Neural progenitor cell (in vitro differentiated cells): Measurements from ENCODE around the gene PROSER3. TPM values are rescaled to one million over a fixed set of nuclear protein-coding genes. Genes with fewer than 3 reads are reported as not detected.

Source experiments
- DNase-seq: peaks from one replicate; pipeline ENCODE4 v3.0.0-alpha.2; 2016; ENCODE audit warnings: low spot score
- H2AFZ ChIP-seq: fragments of 200-600 bp; sonication (generic); replicated peaks from 2 replicates; pipeline ENCODE4 v1.6.1; 2016; ENCODE audit warnings: antibody characterized with exemption
- H3F3A ChIP-seq: fragments of 200-600 bp; sonication (generic); 2 replicates; pipeline ENCODE4 v1.6.1; 2016; ENCODE audit warnings: antibody characterized with exemption, low read depth
- H3K27ac ChIP-seq: fragments of 200-600 bp; sonication (generic); 2 replicates; pipeline ENCODE4 v1.5.1; 2016; ENCODE audit warnings: mild to moderate bottlenecking
- H3K27me3 ChIP-seq: fragments of 200-600 bp; sonication (generic); 2 replicates; pipeline ENCODE4 v1.6.1; 2016; ENCODE audit warnings: mild to moderate bottlenecking, moderate library complexity
- H3K36me3 ChIP-seq: fragments of 200-600 bp; sonication (generic); 2 replicates; pipeline ENCODE4 v1.5.1; 2016
- H3K4me1 ChIP-seq: fragments of 200-600 bp; sonication (generic); 2 replicates; pipeline ENCODE4 v1.6.1; 2016; ENCODE audit warnings: mixed run types
- H3K4me2 ChIP-seq: fragments of 200-600 bp; sonication (generic); 2 replicates; pipeline ENCODE4 v1.6.1; 2016
- H3K4me3 ChIP-seq: fragments of 200-600 bp; sonication (generic); 2 replicates; pipeline ENCODE4 v1.5.1; 2016
- H3K79me2 ChIP-seq: fragments of 200-600 bp; sonication (generic); 2 replicates; pipeline ENCODE4 v1.6.1; 2016; ENCODE audit warnings: low read depth
- H3K9ac ChIP-seq: fragments of 200-600 bp; sonication (generic); 2 replicates; pipeline ENCODE4 v1.6.1; 2016
- H3K9me3 ChIP-seq: fragments of 200-600 bp; sonication (generic); 2 replicates; pipeline ENCODE4 v1.5.1; 2016; ENCODE audit warnings: low read depth
- H4K20me1 ChIP-seq: fragments of 200-600 bp; sonication (generic); 2 replicates; pipeline ENCODE4 v1.6.1; 2016; ENCODE audit warnings: low read depth
- H3K27ac Mint-ChIP-seq: 3 replicates; pipeline ENCODE4 v1.8.0; 2021; ENCODE audit warnings: mixed read lengths
- H3K27me3 Mint-ChIP-seq: 2 replicates; pipeline ENCODE4 v1.8.0; 2022; ENCODE audit warnings: low read depth, mild to moderate bottlenecking, inconsistent platforms, moderate library complexity, mixed read lengths; ENCODE audit not compliant: insufficient read depth
- H3K36me3 Mint-ChIP-seq: 3 replicates; pipeline ENCODE4 v1.8.0; 2021; ENCODE audit warnings: mixed read lengths
- H3K4me1 Mint-ChIP-seq: 3 replicates; pipeline ENCODE4 v1.8.0; 2021; ENCODE audit warnings: mixed read lengths
- H3K4me3 Mint-ChIP-seq: 3 replicates; pipeline ENCODE4 v1.8.0; 2021; ENCODE audit warnings: mild to moderate bottlenecking, moderate library complexity, mixed read lengths
- H3K9me3 Mint-ChIP-seq: 3 replicates; pipeline ENCODE4 v1.8.0; 2020; ENCODE audit warnings: mixed read lengths
- EZH2 ChIP-seq: fragments of 200-600 bp; sonication (generic); IDR thresholded peaks from 2 replicates; pipeline ENCODE4 v1.6.1; 2017; ENCODE audit warnings: antibody characterized with exemption, mild to moderate bottlenecking, moderate library complexity
- EZH2phosphoT487 ChIP-seq: fragments of 200-600 bp; sonication (generic); IDR thresholded peaks from 2 replicates; pipeline ENCODE4 v1.6.1; 2017; ENCODE audit warnings: antibody characterized with exemption
- total RNA-seq: library from RNA; depleted of rRNA; stranded (reverse); fragments of >200 nt; gene quantifications from 2 replicates; pipeline ENCODE4 v1.2.3, GENCODE V29; 2015; ENCODE audit warnings: low replicate concordance
- TF ChIP-seq, protein P1 (sequence below): fragments of 200-600 bp; sonication (generic); IDR thresholded peaks from 2 replicates; pipeline ENCODE4 v1.5.1; 2017; ENCODE audit warnings: antibody characterized with exemption, mild to moderate bottlenecking

Gene PROSER3
- 7.1 and 13.4 TPM in 2 replicates for total RNA-seq

DNA sequence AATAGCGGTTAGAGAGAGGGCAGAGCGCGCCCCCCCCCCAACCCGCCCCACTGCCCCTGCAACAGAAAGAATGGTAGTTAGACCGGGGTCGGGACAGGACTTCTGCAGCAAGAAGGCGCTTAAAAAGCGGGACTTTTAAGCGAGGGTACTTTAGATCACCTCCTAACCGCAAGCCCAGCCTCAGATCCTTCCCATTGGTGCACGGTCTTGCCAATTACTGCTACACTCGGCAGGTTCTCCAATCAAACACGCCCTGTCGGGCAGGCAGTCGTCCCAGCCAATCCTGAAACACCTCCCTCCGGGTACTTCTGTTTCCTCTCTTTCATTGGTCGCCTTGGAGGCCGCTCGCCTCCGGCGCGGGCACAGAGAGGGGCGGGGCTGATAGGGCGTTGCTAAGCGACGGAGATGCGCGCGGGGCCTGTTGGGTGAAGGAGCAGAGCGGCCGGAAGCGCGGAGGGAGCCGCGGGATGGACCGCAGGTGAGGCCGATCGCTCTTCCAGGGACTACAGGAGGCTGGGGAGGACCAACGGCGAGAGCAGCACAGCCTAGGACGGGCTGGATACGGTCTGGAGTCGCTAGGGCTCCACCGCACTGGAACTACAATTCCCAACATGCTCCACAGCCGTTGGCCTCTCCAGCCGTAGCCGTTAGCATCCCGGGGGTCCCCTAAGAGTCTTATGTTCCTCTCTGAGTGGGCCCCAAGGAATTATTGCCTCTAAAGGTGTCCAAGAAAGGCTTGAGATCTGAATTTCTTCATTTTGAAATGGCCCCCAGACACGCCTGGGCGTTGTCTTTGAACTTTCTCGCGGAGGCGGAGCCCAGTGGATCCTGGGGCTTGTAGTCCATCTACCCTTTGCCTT is at the start of gene PROSER3:
PROSER3 (plus strand) TSS at position 428 of the 860 bp plus-strand sequence; CDS start at position 468, 40 bp downstream.
- H3K4me2 ChIP-seq, result peak within 1 kb of the TSS; percentile 93
- H3K4me1 ChIP-seq, result peaks cover 6% of the 10 kb centered on the region
- Mint-ChIP-seq H3K27me3 (peaks cover 9% of the 10 kb centered on the region), H3K36me3 (peaks cover 11% of the 10 kb centered on the region), H3K4me1 (peaks cover 26% of the 10 kb centered on the region), H3K4me3 (peak within 1 kb of the TSS; percentile 99), H3K9me3 (no peaks in the 10 kb centered on the region), H3K27ac (peak within 1 kb of the TSS; percentile 98)
- TF ChIP-seq EZH2phosphoT487 (no peak), EZH2 (no peak)
- TF ChIP-seq, protein P1, sequence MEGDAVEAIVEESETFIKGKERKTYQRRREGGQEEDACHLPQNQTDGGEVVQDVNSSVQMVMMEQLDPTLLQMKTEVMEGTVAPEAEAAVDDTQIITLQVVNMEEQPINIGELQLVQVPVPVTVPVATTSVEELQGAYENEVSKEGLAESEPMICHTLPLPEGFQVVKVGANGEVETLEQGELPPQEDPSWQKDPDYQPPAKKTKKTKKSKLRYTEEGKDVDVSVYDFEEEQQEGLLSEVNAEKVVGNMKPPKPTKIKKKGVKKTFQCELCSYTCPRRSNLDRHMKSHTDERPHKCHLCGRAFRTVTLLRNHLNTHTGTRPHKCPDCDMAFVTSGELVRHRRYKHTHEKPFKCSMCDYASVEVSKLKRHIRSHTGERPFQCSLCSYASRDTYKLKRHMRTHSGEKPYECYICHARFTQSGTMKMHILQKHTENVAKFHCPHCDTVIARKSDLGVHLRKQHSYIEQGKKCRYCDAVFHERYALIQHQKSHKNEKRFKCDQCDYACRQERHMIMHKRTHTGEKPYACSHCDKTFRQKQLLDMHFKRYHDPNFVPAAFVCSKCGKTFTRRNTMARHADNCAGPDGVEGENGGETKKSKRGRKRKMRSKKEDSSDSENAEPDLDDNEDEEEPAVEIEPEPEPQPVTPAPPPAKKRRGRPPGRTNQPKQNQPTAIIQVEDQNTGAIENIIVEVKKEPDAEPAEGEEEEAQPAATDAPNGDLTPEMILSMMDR, result no peak
- H3K9ac ChIP-seq, result peak within 1 kb of the TSS; percentile 25
- peak; percentile 99 for DNase-seq
- no peak within 1 kb of the TSS for H3K27ac ChIP-seq
- peak within 1 kb of the TSS; percentile 81 for H2AFZ ChIP-seq
- H3K4me3 ChIP-seq, result peak within 1 kb of the TSS; percentile 89
- peaks cover 19% of the 10 kb centered on the region for H4K20me1 ChIP-seq
- peaks cover 27% of the 10 kb centered on the region for H3K27me3 ChIP-seq
- H3F3A ChIP-seq, result peaks cover 13% of the 10 kb centered on the region
- no peaks in the 10 kb centered on the region for H3K9me3 ChIP-seq
- H3K79me2 ChIP-seq, result peaks cover 16% of the 10 kb centered on the region
- H3K36me3 ChIP-seq, result no peaks in the 10 kb centered on the region

DNA sequence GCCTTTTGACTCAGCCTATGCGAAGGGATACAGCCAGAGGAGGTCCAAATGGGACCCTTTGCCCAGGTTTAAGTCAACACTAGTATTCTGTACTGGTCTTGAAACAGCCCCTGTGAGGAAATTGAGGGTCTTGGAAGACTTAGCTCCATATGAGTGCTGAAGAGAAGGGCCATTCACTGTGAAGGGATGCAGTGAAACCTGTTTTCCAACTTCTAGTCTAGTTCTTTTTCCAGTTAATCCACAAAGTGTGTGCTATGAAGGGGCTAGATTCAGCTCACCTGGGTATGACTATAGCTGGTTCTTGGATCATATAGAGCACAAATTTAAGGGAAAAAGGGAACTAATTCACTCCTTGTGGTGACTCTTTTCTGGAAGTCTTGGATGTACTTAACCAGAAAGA is 49.6 kb upstream of the PROSER3 start:
- H3K4me2 ChIP-seq, result no peak overlapping the region
- H3K79me2 ChIP-seq, result no peaks in the 10 kb centered on the region
- TF ChIP-seq EZH2phosphoT487 (no peak), EZH2 (no peak)
- TF ChIP-seq, protein P1, result no peak
- H3K9me3 ChIP-seq, result no peaks in the 10 kb centered on the region
- peaks cover 22% of the 10 kb centered on the region for H3K27me3 ChIP-seq
- H2AFZ ChIP-seq, result no peak overlapping the region
- no peak for DNase-seq
- H3K36me3 Mint-ChIP-seq, result no peaks in the 10 kb centered on the region
- H3K27ac ChIP-seq, result no peak overlapping the region
- no peaks in the 10 kb centered on the region for H3K36me3 ChIP-seq
- H3K4me3 ChIP-seq, result no peak overlapping the region
- no peaks in the 10 kb centered on the region for H3F3A ChIP-seq
- no peak overlapping the region for H3K9ac ChIP-seq
- no peaks in the 10 kb centered on the region for H3K9me3 Mint-ChIP-seq
- no peak overlapping the region for H3K27ac Mint-ChIP-seq
- H4K20me1 ChIP-seq, result no peaks in the 10 kb centered on the region
- H3K4me3 Mint-ChIP-seq, result no peak overlapping the region
- H3K4me1 ChIP-seq, result no peaks in the 10 kb centered on the region
- peaks cover 7% of the 10 kb centered on the region for H3K27me3 Mint-ChIP-seq
- peaks cover 8% of the 10 kb centered on the region for H3K4me1 Mint-ChIP-seq

DNA sequence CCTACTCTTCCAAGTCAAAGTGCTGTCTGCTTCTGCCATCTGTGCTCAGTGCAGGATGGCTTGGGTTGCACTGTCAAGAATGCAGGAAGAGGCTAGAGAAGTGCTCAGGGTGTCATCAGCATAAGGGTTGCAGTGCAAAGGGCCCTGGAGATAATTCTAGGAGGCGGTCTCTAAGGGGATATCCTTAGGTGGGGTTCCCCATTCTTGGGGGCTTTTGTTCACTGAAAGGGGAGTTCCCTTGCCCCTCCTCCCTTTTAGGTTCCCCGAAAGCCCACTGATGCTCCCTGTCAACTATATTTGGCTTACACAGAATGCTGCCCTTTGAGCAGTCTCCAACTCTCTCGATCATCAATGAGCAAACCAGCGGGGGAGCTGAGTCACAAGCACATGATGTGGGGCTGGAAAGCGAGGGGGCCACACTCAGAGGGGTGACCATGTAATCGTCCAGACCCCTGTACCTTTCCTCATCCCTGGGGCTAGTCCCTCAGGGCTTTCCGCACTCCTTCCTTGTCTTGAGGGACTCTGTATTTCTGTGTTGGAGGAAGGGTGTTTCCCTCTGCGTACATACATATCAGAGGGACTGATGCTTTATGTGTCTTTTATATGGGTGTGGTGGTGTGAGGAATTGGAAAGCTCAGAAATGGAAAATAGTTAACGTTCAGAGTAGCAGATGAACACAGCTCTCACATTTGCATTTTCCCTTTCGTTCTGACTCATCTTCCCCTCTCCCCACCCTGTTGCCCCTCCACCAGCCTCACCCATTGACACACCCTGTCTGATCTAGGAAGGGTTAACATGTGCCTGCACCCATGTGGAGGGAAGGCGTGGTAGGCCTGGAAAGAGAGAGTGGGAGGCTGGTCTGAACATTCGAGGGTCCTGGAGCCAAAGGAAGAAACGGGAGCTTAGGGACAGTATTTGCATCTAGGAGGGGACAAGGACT is 46.9 kb upstream of the PROSER3 start:
- H3K9me3 Mint-ChIP-seq, result no peaks in the 10 kb centered on the region
- no peak overlapping the region for H3K4me3 Mint-ChIP-seq
- H3K4me1 Mint-ChIP-seq, result peaks cover 29% of the 10 kb centered on the region
- no peak for TF ChIP-seq EZH2
- TF ChIP-seq, protein P1, result no peak
- no peak for TF ChIP-seq EZH2phosphoT487
- peaks cover 15% of the 10 kb centered on the region for H3K27me3 Mint-ChIP-seq
- H3K79me2 ChIP-seq, result no peaks in the 10 kb centered on the region
- H3K36me3 Mint-ChIP-seq, result peaks cover 4% of the 10 kb centered on the region
- H4K20me1 ChIP-seq, result peaks cover 5% of the 10 kb centered on the region
- H2AFZ ChIP-seq, result no peak overlapping the region
- no peak for DNase-seq
- peaks cover 8% of the 10 kb centered on the region for H3K27me3 ChIP-seq
- H3K4me3 ChIP-seq, result no peak overlapping the region
- no peak overlapping the region for H3K27ac ChIP-seq
- H3K4me1 ChIP-seq, result peaks cover 15% of the 10 kb centered on the region
- no peak overlapping the region for H3K9ac ChIP-seq
- no peaks in the 10 kb centered on the region for H3K36me3 ChIP-seq
- H3K9me3 ChIP-seq, result no peaks in the 10 kb centered on the region
- no peak overlapping the region for H3K4me2 ChIP-seq
- H3F3A ChIP-seq, result peaks cover 7% of the 10 kb centered on the region
- H3K27ac Mint-ChIP-seq, result no peak overlapping the region
